ENCODE results near the gene SEC14L3.

DNA sequence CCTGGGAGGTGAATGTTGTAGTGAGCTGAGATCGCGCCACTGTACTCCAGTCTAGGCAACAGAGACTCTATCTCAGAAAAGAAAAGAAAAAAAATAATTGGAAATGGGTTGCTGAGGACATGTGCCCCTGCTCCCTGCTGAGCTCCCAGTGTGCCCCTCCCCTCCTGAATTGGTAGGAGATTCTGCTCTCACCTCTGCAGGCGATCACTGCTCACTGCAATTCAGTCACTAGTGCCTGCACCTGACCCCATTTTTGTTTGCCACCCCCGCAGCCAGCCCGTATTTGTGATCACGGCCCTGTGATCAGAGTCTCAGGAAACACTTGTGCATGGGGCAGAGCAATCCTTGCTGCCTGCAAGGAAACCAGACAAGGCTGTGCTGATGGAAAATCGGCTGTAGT, 16.3 kb upstream of the SEC14L3 start:
- TF ChIP-seq, protein P1, sequence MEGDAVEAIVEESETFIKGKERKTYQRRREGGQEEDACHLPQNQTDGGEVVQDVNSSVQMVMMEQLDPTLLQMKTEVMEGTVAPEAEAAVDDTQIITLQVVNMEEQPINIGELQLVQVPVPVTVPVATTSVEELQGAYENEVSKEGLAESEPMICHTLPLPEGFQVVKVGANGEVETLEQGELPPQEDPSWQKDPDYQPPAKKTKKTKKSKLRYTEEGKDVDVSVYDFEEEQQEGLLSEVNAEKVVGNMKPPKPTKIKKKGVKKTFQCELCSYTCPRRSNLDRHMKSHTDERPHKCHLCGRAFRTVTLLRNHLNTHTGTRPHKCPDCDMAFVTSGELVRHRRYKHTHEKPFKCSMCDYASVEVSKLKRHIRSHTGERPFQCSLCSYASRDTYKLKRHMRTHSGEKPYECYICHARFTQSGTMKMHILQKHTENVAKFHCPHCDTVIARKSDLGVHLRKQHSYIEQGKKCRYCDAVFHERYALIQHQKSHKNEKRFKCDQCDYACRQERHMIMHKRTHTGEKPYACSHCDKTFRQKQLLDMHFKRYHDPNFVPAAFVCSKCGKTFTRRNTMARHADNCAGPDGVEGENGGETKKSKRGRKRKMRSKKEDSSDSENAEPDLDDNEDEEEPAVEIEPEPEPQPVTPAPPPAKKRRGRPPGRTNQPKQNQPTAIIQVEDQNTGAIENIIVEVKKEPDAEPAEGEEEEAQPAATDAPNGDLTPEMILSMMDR (IDR thresholded peaks at IDR 0.05; ENCODE audit: insufficient read depth, low read length), result no peak
- TF ChIP-seq POLR2AphosphoS5 (IDR thresholded peaks at IDR 0.05; ENCODE audit: low read depth) (no peak), GABPA (IDR thresholded peaks at IDR 0.05; ENCODE audit: low read depth) (no peak), SPI1 (IDR thresholded peaks at IDR 0.05; ENCODE audit: borderline replicate concordance, low read depth) (no peak)

All from HL-60 (cell line).